ENCODE results near the gene CPNE8. TPM values are rescaled to one million over a fixed set of nuclear protein-coding genes. Genes with fewer than 3 reads are reported as not detected.

Gene CPNE8
- total RNA-seq, 2 experiments from 2014 or later, result 1.4 to 1.7 TPM

- intact Hi-C loops (cut with micrococcal nuclease), result no loop called here
- Mint-ChIP-seq H3K36me3 (ENCODE audit: low read depth) (no peaks in the 10 kb centered on the region), H3K27me3 (no peaks in the 10 kb centered on the region), H3K27ac (no peak overlapping the region), H3K9me3 (peaks cover 3% of the 10 kb centered on the region), H3K4me3 (no peak overlapping the region), H3K4me1 (ENCODE audit: low read depth) (no peaks in the 10 kb centered on the region)
- POLR2A ChIA-PET, result no interaction called here
- TF ChIP-seq, protein P1, sequence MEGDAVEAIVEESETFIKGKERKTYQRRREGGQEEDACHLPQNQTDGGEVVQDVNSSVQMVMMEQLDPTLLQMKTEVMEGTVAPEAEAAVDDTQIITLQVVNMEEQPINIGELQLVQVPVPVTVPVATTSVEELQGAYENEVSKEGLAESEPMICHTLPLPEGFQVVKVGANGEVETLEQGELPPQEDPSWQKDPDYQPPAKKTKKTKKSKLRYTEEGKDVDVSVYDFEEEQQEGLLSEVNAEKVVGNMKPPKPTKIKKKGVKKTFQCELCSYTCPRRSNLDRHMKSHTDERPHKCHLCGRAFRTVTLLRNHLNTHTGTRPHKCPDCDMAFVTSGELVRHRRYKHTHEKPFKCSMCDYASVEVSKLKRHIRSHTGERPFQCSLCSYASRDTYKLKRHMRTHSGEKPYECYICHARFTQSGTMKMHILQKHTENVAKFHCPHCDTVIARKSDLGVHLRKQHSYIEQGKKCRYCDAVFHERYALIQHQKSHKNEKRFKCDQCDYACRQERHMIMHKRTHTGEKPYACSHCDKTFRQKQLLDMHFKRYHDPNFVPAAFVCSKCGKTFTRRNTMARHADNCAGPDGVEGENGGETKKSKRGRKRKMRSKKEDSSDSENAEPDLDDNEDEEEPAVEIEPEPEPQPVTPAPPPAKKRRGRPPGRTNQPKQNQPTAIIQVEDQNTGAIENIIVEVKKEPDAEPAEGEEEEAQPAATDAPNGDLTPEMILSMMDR (IDR thresholded peaks at IDR 0.05), result no peak
- DNase-seq, result no peak
- CTCF ChIA-PET, result no interaction called here
- no peak for ATAC-seq
These were observed 168.6 kb downstream of the CPNE8 start for GRCh38 chr12:38736821-38737220.

DNA sequence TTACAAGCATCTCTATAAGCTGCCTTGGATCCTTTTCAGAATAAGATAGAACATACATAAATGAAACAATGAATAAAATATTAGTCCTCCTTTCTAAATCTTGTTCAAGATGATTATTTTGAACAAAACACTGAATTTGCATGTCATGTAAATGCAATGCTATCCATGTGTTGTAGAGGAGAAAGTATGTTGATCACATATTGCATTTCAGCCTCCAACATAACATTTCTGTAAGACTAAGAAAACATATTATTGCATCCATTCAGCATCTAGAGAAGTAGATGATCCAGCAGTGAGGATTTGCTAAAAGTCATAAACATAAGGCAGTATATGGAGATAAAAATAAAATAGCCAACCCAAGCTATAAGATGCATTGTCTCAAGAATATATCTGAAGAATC is 172.6 kb downstream of the CPNE8 start:
- no peak overlapping the region for H3K27ac Mint-ChIP-seq
- ATAC-seq (no peak), DNase-seq (no peak)
- H3K4me1 Mint-ChIP-seq (ENCODE audit: low read depth), result no peaks in the 10 kb centered on the region
- H3K27me3 Mint-ChIP-seq, result no peaks in the 10 kb centered on the region
- intact Hi-C loops (cut with micrococcal nuclease), result no loop called here
- peaks cover 3% of the 10 kb centered on the region for H3K9me3 Mint-ChIP-seq
- ChIA-PET POLR2A (no interaction called here), CTCF (no interaction called here)
- TF ChIP-seq, protein P1 (IDR thresholded peaks at IDR 0.05), result no peak
- no peaks in the 10 kb centered on the region for H3K36me3 Mint-ChIP-seq (ENCODE audit: low read depth)
- H3K4me3 Mint-ChIP-seq, result no peak overlapping the region

DNA sequence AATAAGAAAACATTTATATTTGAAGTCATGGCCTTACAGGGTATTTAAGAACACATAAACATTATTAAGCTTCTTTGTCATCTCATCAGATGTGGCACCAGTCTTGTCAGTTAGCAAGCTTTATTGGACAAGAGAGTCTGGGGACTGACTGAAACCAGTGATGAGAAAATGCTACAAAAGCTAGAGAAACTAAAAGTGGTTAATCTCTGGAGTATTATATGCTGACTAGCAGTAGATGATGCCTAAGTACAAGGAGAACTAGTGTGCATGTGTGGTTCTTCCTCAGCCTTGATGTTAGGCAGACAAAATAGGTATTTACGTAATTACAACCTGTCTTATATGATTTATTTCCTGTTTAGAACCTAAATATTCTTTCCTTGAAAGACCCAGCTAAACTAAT is 176.5 kb downstream of the CPNE8 start:
- Mint-ChIP-seq H3K4me1 (ENCODE audit: low read depth) (no peaks in the 10 kb centered on the region), H3K27ac (no peak overlapping the region), H3K36me3 (ENCODE audit: low read depth) (no peaks in the 10 kb centered on the region), H3K4me3 (no peak overlapping the region), H3K9me3 (peaks cover 1% of the 10 kb centered on the region), H3K27me3 (no peaks in the 10 kb centered on the region)
- no peak for DNase-seq
- ATAC-seq, result no peak
- POLR2A ChIA-PET, result no interaction called here
- intact Hi-C loops (cut with micrococcal nuclease), result no loop called here
- TF ChIP-seq, protein P1 (IDR thresholded peaks at IDR 0.05), result no peak
- CTCF ChIA-PET, result no interaction called here

DNA sequence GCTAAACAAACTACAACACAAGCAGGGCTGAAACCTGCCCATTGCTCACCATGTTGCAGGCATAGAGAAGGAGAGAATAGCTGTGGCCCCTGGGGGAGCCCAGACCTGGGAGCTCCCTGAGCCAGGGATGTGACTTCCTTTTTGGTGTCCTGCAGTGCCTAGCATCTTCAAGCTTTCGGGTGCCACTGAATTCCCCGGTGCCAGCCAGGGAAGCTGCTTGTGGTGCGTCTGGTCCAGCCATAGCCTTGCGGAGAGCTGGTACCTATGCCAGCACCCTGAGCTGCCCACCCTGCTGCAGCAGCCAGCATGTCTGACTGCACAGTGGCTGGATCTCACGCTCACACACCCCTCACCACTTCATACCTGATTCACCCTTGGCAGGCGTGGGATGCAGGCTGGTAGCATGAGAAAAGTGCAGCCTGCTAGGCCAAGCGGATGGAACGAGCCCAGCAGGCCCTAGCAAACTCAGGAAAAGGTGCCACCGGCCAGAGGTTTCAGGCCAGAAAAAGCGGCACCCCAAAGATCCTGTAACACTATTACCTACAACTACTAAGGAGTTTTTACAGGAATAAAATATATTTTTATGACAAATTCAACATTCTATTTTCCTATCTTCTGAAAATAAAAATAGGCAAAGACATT is 183.7 kb downstream of the CPNE8 start:
- Mint-ChIP-seq H3K27ac (no peak overlapping the region), H3K4me1 (ENCODE audit: low read depth) (no peaks in the 10 kb centered on the region), H3K36me3 (ENCODE audit: low read depth) (no peaks in the 10 kb centered on the region), H3K4me3 (no peak overlapping the region), H3K9me3 (no peaks in the 10 kb centered on the region), H3K27me3 (no peaks in the 10 kb centered on the region)
- intact Hi-C loops (cut with micrococcal nuclease), result no loop called here
- ChIA-PET CTCF (no interaction called here), POLR2A (no interaction called here)
- TF ChIP-seq, protein P1 (IDR thresholded peaks at IDR 0.05), result no peak
- DNase-seq (no peak), ATAC-seq (no peak)

DNA sequence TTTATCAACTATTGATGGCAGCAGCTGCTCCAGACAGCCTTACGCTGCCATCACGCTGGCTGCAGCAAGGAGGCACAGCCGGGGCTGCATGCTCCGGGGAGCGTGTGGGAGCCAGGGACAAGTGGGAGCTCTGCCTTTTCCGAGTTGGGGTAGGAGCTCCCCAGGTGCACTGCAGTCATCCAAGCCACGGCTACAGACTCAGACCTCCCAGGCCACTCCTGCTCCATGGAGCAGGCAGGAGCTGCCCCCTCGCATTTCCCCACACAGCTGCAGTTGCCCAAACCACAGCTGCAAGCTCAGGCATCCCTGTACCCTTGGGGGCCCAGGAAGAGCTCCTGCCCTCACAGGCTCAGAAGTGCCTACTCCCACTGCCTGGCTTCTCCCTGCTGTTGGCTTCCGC is 184.7 kb downstream of the CPNE8 start:
- Mint-ChIP-seq H3K4me1 (ENCODE audit: low read depth) (no peaks in the 10 kb centered on the region), H3K36me3 (ENCODE audit: low read depth) (no peaks in the 10 kb centered on the region), H3K9me3 (no peaks in the 10 kb centered on the region), H3K27me3 (no peaks in the 10 kb centered on the region), H3K4me3 (no peak overlapping the region), H3K27ac (no peak overlapping the region)
- POLR2A ChIA-PET, result no interaction called here
- DNase-seq, result no peak
- ATAC-seq, result no peak
- CTCF ChIA-PET, result no interaction called here
- TF ChIP-seq, protein P1 (IDR thresholded peaks at IDR 0.05), result no peak
- intact Hi-C loops (cut with micrococcal nuclease), result no loop called here

All from activated CD8-positive, alpha-beta T cell treated with anti-CD3 and anti-CD28 coated beads for 36 hours (primary cell).